ENCODE results near the gene SBK3.

SBK3 gene

DNA sequence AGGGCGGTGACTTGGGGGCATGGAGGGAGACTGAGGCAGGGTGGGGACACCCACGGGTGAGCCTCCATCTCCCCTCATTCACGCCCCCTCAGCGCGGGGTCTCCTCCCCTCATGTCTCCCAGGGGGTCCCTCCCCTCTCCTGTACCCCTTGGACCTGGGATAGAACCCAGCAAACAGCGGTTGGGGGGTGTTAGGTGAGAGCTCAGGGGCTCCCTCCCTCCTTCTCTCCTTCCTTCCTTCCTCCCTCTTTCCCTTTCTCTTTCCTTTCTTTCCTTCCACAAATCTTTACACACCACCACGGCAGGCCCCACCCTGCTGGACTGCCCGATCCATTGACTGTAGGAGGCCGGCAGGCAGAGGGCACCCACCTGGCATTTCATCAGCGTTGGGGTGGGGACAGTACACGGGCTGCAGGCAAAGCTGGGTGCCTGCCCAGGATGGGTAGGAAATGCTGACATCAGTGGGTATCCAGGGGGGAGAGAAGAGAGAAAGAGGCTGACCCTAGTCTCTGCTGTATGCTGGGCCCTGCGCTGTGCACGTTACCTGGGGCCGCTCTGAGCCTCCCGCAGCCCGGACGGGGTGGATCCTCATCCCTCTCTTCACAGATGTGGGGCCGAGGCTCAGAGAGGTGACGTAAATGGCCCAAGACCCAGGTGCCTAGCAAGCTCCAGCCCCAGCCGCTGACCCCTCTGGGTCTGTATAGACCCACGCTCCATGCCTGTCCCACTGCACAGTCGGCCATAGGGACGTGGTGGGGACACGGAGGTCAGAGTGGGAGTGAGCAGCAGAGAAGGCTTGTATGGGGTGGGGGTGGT, 53.6 kb downstream of the SBK3 start:
- no peak for DNase-seq (ENCODE audit: low read depth)
- TF ChIP-seq MYC (IDR thresholded peaks at IDR 0.05; ENCODE audit: low read depth, low read length) (no peak), POLR2A (IDR thresholded peaks at IDR 0.05; ENCODE audit: extremely low read depth, insufficient read length) (no peak)
- TF ChIP-seq, protein P1, sequence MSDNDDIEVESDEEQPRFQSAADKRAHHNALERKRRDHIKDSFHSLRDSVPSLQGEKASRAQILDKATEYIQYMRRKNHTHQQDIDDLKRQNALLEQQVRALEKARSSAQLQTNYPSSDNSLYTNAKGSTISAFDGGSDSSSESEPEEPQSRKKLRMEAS (IDR thresholded peaks at IDR 0.05; ENCODE audit: low read depth, low read length), result no peak
- TF ChIP-seq, protein P2, sequence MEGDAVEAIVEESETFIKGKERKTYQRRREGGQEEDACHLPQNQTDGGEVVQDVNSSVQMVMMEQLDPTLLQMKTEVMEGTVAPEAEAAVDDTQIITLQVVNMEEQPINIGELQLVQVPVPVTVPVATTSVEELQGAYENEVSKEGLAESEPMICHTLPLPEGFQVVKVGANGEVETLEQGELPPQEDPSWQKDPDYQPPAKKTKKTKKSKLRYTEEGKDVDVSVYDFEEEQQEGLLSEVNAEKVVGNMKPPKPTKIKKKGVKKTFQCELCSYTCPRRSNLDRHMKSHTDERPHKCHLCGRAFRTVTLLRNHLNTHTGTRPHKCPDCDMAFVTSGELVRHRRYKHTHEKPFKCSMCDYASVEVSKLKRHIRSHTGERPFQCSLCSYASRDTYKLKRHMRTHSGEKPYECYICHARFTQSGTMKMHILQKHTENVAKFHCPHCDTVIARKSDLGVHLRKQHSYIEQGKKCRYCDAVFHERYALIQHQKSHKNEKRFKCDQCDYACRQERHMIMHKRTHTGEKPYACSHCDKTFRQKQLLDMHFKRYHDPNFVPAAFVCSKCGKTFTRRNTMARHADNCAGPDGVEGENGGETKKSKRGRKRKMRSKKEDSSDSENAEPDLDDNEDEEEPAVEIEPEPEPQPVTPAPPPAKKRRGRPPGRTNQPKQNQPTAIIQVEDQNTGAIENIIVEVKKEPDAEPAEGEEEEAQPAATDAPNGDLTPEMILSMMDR (IDR thresholded peaks at IDR 0.05; ENCODE audit: low read depth, low read length), result no peak
- no peak overlapping the region for H3K4me3 ChIP-seq (ENCODE audit: low read depth, low read length)
